GM18520 (cell line): ENCODE measurements around the gene C9orf40.

Experiments used
- ATAC-seq: cut with Tn5 transposase; IDR thresholded peaks from one replicate; pipeline ENCODE4 v1.9.1; 2021; ENCODE audit not compliant: unreplicated experiment

C9orf40 gene, protein sequence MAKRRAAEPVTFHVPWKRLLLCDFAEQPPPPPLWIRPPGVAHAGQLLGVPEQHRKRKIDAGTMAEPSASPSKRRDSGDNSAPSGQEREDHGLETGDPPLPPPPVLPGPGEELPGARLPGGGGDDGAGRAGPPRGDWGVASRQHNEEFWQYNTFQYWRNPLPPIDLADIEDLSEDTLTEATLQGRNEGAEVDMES

DNA sequence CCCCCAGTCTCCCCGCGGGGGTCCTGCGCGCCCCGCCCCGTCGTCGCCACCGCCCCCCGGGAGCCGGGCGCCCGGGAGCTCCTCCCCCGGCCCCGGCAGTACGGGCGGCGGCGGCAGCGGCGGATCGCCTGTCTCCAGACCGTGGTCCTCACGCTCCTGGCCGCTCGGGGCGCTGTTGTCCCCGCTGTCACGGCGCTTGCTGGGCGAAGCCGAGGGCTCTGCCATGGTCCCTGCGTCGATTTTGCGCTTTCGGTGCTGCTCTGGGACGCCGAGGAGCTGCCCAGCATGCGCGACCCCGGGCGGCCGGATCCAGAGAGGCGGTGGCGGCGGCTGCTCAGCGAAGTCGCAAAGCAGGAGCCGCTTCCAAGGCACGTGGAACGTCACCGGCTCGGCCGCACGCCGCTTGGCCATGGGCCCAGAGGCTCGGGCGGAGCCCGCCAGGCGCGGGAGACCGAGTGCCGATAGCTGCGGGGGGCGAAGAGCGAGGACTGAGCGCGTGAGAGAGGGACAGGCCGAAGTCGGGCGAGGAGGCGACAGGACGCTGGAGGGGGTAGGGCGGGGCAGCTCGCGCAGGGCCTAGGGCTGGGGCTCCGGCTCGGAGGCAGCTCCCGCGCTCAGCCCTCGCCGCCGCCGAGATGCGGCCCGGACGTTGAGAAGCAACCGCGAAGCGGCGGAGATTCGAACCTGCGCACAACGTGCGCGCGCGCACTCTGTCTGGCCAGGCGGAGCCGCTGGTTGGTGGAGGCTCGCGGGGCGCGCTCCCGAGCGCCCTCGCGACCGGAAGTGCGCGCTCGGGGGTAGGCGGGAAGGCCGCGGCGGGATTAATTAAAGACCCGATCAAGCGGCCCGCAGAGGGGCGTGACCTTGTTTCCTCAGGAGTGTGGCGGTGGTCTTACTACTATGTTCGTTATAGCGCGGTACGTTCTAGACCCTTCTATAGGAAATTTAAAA is at the start of gene C9orf40:
Gene C9orf40 (minus strand): TSS at position 712 of the 951 bp plus-strand sequence. CDS start 301 bp downstream, at position 411.
- ATAC-seq: peak; percentile 84

DNA sequence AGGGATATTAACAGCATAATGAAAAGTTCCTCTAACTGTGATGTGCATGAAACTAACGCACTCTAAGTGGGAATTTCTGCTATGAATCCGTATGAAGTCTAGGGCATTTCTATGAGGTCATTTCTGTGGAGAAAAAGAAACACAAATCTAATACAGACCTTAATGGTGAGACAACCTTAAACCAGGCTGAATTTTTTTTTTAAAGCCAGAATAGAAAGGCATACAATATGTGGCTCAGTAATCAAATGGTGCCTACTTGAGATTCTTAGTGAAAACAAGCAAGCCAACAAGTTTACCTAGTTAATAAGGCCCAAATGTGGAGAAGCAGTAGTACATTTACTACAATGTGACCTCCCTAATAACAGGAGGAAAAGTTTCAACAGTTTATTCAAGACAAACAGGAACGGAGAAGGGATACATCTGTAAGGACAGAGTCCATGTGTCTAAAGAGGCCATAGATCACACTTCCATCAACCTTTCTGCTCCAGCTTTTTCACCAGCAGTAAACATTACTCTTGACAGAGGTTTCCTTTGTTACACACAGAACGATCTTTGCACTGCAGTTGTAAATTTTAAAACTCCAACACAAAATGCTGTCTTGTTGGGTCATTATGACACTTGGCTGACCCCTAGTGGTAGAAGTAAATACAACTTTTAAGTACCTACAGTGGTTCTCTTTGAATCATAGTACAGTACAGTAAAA is 49.2 kb upstream of the C9orf40 start:
- peak; percentile 75 for ATAC-seq

DNA sequence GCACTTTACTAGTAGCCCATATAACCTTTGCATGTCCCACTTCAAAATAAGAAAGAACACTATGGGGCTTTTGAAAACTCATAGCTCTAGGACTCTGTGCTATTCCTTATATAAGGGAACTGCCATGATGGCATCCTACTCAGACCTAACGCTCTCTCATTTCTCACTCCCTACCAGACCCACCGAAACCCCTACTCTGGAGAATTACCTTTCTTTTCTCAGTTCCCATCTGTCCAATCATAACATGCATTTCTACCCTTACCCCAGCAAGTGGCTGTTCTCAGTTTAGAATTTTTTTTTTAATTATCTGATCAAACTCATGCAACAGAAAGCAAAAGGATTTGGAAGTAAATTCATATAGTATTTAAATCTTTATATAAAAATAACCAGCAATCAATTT is 48.1 kb upstream of the C9orf40 start:
- ATAC-seq: peak; percentile 54

DNA sequence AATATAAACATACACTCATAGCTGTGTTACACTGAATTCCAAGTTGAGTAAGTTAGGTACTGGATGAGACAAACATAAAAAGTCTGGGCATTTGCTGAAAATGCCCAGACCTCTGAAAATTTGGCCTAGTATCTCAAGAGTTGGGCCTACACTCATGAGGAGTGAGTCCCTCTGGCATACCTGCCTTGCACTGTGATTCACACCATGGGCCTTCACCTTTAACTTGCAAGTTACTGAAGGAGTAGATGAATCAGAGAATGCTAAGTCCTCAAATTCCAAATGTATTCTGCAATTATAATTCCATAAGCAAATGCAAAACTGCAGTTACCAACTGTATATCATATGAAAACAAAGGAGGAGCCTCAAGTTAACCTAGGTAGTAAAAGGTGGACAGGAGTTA is 32.3 kb upstream of the C9orf40 start:
- no peak for ATAC-seq

DNA sequence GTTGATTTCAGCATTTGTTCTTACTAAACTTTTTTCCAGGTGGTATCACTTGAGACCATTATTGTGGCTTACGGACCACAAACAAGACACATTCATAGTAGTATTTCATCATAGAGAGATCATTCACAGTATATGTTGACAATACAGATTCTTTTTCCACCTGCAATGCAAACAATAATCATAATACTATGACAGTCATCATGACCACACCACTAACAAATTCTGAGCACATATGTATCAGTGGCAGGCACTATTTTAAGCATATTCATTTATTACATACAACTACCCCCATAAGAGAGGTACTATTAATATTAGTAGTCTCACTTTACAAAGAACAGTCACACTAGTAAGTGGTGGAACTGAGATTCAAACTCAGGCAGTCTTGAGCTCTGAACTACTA is 31.0 kb upstream of the C9orf40 start:
- ATAC-seq: no peak

DNA sequence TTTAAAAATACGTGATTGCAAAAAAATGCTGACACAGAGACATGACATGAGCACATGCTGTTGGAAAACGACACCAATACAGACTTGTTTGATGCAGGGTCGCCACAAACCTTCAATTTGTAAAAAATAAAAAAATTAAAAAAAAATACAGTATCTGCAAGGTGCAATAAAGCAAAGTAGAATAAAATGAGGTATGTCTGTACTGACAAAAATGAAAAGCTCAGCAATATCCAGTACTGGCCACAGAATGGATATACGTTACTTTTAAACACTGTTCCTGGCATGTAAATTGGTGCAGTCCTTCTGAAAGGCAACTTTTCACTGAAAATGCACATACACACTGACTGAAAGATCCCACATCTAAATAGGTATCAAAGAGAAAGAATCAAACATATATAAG is 27.1 kb upstream of the C9orf40 start:
- ATAC-seq: no peak

DNA sequence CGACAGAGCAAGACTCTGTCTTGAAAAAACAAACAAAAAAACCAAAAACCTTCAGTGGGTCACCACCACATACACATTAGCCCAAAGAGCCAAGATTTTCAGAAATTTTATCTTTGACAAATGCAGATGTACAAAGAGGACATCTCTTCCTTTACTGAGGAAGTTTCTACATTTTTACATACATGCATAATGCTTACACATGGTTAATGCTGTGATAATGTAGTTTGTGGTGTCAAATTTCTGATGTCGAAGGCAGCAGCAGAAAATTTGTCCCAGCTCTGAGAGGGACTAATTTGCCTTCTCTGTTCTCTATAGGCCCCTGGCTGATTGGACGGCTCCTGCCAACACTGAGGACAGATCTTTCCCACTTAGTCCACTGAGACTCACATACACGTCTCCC is 24.6 kb upstream of the C9orf40 start:
- no peak for ATAC-seq

DNA sequence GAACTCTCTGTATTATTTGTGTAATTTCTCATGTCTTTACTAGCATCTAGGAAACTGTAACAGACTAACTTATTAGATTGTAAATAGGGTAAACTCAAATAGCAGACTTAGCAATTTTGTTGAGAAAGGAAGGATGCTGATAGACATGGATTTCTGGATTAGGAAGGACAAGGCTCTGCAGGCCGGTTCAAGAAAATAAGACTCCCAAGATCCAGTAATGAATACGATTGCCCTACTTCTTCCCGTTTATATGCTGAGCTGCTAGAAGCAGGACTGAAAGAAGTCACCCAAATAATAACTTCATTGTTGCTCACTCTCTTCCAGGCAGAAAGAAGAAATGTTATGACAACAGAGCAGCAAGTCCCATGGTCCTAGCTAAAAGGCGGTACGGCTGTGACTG is 22.8 kb upstream of the C9orf40 start:
- no peak for ATAC-seq

DNA sequence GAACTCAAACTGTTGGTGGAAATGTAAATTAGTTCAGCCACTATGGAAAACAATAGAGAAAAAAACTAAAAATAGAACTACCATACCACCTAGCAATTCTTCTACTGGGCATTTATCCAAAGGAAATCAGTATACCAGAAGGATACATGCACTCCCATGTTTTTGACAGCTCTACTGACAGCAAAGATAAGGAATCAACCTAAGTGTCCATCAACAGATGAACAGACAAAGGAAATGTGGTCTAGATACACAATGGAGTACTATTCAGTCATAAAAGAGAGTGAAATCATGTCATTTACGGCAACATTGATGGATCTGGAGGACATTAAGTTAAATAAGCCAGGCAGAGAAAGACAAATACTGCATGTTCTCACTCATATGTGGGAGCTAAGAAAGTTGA is 21.8 kb upstream of the C9orf40 start:
- ATAC-seq: no peak

DNA sequence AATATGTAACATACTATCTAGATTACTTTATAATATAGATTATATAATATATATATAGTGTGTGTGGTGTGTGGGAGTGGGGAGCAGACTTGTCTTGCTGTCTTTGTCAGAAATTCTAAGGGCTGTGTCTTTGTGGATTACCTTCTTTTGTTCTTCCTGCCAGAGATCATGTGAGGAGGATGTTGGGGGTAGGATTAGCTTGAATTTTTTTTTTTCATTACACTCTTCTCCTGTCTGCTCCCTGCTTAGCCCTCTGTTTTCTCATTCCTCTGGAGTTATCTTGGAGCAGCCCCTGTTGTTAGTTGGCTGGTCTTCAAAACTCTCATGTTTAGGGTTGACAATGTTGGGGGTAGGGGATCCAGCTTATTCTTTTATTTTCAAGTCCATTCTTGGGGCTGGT is 21.0 kb upstream of the C9orf40 start:
- no peak for ATAC-seq

DNA sequence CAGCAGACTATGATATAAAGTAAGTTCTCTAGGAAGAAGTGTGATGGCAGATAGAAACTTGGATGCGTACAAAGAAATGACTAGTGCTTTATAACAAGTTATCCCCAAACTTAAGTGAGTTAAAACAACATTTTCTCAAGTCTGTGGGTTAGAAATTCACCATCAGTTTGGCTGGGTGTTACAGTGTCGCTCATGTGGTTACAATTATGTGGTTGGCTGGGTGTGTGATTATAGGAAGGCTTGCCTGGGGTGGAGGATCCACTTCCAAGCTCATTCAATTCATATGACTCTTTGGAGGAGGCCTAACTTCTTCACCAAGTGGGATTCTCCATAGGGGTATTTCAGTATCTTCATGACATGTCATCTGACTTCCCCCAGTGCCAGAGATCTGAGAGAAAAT is 10.3 kb upstream of the C9orf40 start:
- ATAC-seq: no peak

DNA sequence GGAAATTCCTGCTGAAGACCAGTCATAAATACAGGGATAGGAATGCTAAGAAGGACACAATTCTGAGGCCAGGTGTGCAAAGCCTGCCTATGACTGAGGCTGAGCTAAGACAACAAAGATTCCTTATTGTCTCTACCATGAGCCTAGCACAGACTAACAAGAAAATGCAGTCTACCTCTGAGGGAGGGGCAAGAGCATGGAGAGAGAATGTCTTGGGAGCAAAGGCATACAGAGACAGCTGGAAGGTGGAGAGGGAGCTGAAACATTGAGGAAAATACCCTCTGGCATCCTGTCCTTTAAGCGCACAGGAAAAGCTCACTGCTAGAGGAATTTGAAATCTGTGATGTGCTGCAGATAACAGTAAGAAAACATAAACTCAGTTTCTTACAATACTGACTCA is 8.8 kb upstream of the C9orf40 start:
- no peak for ATAC-seq

DNA sequence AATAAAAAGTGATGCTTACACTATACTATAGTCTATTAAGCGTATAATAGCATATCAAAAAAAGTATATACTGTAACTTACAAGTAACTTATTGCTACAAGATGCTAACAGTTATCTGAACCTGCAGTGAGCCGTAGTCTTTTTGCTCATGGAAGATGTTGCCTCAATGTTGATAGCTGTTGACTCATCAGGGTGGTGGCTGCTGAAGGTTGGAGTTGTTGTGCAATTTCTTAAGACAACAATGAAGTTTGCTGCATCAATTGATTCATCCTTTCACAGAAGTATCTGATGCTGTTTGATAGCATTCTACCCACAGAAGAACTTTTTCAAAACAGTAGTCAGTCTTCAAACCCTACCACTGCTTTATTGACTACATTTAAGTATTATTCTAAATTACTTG is 7.8 kb upstream of the C9orf40 start:
- ATAC-seq: no peak

DNA sequence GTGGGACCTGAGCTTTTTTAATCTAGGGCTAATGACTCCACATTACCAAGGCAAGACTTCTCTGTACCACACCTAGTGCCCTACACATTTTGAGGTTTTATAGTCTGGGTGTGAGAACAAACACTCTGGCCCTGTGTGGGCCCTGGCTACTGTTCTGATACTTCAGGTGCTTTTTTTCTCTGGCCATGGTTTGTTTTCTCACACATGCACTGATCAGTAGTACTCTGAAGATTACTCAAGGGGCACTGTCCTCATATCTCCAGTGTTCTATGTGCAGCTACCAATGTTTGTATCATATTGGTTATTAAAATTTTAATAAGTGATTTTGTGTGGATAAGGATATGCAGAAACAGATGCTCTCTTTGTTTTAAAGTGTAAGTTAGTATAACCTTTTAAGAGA is 5.9 kb upstream of the C9orf40 start:
- peak; percentile 55 for ATAC-seq

DNA sequence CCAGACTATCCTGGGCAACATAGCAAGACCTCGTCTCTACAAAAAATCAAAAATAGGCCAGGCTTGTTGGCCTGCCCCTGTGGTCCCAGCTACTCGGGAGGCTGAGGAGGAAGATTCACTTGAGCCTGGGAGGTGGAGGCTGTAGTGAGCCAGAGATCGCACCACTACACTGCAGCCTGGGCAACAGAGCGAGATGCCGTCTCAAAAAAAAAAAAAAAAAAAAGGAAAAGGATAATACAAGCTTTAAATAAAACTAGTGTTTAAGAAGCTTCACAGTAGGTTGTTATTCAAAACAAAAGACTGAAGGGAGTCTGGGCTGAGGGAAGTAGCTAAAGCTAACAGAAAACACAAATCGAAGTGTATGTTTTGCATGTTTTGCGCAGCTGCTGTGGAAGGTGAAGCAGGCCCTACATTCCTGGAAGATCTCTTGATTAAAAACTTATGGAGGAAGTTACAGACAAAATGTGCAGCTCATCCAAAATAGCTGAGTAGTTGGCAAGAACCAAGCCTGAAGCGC is 581 bp upstream of the C9orf40 start:
- no peak for ATAC-seq

DNA sequence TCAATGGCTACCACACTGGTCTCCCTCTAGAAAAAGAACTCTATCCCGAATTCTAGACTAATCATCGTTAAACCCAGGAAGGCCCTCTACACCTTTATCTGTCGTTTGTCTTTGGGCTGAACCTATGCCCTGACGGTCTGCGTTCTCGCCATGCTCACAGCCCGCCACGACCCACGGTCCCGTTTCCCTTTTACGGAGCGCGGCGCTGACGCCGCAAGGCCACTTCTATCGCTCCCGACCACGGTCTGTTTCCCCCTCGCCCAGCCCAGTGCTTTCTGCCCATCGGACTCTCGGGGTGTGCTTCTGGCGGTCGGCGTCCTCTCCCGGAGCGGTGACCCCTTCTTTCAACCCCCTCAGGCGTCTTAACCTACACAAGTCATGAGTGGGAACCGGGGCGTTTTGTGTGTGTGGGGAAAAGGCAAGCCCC is 974 bp downstream of the C9orf40 start:
- ATAC-seq: peak; percentile 13

DNA sequence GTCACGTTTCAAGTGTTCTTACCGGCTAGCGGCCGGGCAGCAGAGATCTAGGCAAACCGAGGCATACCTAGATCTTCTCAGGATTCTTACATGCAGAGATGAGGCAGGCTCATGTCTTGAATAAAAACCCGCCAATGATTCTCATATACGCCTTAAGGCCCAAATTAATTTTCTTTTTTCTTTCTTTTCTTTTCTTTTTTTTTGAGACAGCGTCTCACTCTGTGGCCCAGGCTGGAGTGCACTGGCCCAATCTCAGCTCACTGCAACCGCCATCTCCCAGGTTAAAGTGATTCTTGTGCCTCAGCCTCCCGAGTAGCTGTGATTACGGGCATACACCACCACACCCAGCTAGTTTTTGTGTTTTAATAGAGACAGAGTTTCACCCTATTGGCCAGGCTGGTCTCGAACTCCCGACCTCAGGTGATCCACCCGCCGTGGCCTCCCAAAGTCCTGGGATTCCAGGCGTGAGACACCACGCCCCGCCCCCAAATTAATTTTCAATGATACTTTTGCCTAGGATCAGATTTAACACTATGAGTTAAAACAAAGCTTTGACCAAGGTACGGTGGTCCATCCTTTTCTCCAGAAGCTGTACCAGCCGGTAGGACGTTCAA is 1.5 kb downstream of the C9orf40 start:
- ATAC-seq: no peak

DNA sequence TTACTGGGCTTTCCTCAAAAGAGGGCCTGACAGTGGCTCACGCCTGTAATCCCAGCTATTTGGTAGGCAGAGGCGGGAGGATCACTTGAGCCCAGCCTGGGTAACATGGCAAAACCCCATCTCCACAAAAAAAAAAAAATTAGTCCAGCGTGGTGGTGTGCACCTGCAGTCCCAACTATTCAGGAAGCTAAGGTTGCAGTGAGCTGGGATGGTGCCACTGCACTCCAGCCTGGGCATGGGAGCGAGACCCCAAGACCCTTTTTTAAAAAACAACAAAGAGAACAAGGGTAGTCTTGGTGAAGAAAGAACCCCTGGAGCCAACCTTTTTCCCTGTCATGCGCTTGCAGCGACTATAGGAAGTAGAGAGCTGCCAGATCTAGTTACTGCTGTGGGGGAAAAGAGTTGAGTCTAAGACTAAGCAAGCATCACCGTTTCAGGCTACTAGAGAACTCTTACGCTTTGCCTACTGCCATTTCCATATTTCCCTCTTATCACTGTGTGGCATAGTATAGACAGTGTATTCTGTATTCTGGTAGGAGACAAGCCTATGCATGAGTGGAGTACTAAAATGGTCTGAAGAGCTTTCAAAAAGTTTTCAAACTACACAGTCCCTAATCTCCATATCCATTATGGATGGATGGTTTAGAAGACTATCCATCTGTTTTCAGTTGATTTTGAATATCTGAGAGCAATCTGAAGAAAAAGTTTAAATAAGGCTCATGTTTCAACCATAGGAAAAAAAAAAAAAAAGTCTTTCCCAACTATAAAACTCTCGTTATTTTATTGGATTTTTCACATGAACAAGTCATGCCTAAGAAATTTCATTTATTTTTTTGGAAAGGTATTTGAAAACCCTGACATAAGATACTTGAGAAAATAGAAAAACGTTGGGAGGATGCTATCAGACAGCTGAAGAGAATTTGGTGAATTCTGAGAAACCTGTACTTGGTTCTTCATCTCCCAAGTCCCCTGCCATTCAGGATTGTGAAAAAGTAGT is 2.6 kb downstream of the C9orf40 start:
- no peak for ATAC-seq

DNA sequence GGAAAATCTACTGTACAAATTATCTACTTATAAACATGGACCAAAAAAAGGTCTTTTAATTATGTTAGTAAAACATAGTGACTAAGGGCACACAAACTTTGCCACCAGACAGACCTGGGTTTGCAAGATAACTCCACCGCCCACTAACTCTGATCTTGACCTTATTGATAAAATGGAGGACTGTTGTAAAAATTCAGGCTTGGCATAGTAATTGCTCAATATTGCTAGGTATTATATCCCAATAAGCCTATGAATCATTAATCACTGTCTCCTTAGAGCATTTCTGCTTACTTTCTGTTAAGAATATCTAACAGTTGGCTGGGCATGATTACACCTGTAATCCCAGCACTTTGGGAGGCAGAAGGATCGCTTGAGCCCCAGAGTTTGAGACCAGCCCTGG is 3.8 kb downstream of the C9orf40 start:
- no peak for ATAC-seq

DNA sequence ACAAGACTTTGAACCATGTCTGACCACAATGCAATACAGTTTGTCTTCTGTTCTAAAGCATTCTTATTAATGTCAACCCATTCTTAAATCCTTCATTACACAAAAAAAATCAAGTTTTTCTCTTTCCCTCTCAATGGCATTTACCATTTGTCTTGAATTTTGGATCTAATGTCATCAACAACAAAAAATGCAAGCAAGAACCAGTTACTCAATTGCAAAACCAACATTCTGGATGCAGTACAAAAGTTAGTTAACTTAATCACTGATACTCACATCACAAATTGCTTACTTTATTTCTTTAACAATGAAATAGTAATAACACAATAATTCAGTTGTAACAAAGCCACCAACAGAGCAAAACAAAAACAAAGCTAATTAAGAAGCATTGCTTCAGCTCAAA is 6.0 kb downstream of the C9orf40 start:
- ATAC-seq: no peak
